Fibroblast of skin of left quadriceps (primary cell): ENCODE results near the gene LRRC18.

Experiments
- DNase-seq, 2 experiments: peaks; one replicate each; pipeline ENCODE4 v3.0.0-alpha.2; 2013; ENCODE audit warnings: low read depth in 2 of 2

LRRC18 gene

DNA sequence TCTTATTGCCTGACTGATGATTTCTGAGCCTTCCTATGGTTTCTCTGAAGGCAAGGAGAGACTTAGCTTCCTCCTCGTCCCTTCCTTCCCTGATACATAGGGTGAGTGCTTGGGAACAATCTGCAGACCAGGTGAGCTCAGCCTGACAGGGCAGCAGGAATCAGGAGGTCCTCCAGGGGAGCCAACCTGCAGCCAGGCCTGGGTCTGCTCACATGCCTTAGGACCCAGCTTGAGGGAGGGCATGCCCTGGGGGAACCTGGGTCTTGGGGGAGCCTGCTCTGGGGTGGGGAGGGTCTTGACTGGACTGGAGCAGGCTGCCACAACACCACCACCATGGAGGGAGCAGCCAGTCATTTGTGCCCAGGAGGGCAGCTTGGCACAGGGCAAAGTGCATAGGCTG, 57.7 kb downstream of the LRRC18 start:
- no peak for DNase-seq

DNA sequence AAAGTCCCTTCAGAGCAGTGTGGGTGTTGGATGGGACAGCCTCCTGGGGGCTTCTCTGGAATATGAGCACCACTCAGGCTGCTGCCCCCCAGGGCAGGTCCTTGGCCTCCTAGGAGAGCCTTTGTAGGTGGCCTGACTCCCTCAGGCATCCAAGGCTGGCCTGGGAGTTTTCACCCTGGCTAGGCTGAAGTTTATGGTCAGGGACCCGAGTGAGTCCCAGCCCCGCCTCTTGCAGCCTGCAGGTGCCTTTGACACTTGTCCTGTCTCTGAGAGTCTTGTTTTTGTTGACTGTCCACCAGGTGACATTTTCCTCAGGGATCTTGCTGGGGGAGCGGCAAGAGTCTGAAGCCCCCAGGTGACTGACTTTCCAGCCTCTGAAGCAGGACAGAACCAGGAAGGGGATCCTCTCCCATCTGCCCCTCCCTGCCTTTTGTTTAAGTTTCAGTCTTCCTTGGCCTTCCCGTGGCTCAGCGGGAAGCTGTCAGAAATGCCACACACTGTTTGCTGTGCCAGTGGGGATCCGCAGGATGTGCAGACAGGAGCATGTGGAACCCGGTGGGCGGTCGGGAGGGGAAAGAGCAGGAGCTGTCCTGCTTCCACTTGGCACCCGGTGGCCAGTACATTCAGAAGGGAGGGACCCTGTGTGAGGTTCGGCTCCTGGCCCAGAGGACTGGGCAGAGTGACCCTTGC, 59.5 kb downstream of the LRRC18 start:
- no peak for DNase-seq

DNA sequence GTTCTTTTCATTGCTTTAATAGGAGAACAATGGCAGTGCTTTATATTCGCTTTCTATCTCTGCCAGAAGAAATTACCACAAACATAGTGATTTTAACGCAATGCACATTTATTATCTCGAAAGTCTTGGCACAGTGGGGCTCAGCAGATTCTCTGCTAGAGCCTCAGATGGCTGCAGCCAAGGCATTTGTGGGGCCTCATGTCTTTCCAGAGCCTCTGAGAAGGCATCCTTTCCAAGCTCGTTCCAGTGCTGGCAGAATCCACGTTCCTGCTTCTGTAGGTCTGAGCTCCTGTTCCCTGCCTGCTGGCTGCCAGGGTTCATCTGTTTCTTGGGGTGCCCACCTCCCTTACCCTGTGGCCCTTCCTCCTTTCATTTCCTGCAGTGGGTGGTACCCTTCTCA, 60.2 kb downstream of the LRRC18 start:
- DNase-seq: no peak

DNA sequence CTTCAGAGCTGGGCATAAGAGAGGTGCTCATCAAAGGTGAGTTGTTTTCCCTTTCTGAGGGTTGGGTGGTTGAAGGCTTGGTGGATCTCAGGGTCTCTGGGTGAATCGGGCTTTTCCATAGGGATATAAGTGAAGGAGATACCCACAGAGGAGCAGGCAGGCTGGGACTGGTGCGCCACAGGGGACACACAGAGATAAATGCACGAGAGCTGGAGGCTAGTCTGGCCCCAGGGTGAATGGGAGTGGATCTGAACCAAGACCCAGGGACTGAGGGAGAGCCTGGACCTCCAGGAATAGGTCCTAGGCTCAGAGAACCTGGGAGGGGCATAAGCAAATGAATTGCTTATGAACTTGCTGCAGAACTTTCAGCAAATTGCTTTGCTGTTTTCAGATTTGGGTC, 61.5 kb downstream of the LRRC18 start:
- no peak for DNase-seq

DNA sequence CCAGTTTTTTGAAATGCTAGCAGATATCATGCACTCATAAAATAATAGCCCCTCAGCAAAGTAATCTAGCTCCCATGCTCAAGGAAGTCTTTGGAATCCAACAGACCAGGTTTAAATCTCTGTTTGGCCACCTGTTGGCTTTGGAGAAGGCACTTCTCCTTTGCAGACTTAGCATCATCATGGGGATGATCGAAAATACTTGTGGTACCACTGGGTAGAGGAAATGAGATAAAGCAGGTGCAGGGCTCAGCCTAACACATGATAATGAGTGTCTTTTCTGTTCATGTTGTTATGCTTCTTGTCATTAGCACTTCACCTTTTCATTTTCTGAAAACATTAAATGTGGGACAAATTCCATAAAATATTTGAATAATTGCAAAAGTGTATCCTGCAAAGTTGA, 67.4 kb downstream of the LRRC18 start:
- no peak for DNase-seq
